Stimulated activated CD4-positive, alpha-beta T cell treated with anti-CD3 and anti-CD28 coated beads, Interleukin-15, amount 100 ng/mL, for 48 hours (primary cell): ENCODE measurements around the gene SELENOK.
"Not testable (repeated sequence)": the region's sequence is repeated elsewhere in the genome, so short reads cannot be mapped to it uniquely, and the experiment has no call there.

Experiments
- DNase-seq, 2 donors: peaks; one replicate each; pipeline ENCODE4 v3.0.0-alpha.2; 2020; ENCODE audit warnings: low read depth in 2 of 2

SELENOK gene

DNA sequence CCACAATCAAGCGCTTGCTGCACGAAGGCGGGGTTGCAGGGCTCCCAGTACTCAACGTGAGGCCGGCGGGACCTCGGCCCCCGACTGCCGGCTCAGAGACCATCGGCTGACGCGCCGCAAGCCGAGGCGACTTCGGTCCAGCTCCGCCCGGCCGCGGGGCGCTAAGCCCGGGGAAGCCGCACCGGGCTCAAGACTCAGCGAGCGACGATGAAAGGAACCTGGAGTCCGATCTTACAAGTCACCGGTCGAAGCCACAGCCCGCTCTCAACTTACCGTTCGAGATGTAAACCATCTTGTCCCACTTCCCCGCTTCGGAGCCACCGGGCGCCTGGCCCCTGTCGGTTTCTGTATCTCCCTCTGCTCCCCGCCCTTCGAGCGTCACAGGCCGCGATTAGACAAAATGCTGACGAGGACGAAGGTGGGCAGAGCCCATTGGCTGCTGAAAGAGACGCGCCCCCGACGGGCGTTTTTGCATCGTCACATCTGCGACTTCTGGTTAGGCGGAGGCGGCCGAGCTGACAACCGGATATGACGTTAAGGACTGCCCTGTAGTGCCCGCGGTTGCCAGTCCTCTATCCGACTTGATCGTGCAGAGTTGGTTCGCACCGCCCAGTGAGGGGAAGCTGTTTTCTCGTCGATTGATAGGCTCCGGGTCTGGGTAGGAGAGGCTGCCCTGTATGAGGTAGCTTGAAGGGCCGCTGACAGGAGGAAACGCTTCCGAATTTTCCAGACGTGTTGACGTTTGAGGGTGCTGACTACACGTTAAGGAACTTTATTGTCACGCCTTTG is at the start of gene SELENOK:
SELENOK (minus strand) TSS at position 363 of the 789 bp plus-strand sequence.
- DNase-seq, result peak; percentile 95

DNA sequence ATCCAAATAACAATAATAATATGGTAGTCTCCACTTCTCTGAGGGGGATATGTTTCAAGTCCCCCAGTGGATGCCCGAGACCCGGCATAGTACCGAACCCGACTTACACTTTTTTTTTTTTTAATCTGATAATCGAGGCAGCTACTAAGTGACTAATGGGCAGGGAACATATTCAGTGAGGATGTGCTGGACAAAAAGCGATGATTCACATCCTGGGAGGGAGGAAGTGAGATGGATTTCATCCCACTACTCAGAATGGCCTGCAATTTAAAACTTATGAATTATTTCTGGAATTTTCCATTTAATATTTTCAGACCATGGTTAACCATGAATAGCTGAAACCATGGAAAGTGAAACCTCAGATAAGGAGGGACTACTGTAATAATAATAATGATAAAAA is 49.5 kb upstream of the SELENOK start:
- DNase-seq, result no peak

- no peak for DNase-seq
These were observed 49.0 kb upstream of the SELENOK start for GRCh38 chr3:53940623-53941022.

GRCh38 chr3:53939813-53940212 is 48.2 kb upstream of the SELENOK start:
- no peak for DNase-seq

- no peak for DNase-seq
These were observed 47.5 kb upstream of the SELENOK start for GRCh38 chr3:53939086-53939582.

DNA sequence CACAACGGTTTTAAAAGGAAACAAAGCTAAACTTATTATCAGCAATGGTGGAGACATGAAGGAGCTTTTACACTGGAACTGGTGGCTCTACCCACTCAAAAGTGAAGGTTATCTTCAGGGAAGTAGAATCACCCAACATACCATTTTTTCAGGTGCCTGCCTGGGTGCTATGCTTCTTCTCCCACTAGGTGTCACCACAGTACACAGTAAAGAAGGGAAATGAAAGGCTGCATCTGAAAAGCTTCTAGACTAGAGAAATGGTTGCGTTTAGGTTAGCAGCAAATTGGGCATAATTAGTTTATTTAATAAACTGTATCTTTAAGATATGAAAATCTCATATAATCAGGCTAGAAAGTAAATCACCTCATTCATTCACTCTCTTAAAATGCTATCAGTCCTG is 47.0 kb upstream of the SELENOK start:
- DNase-seq, result peak in 1 of 2 donors; percentile 8

DNA sequence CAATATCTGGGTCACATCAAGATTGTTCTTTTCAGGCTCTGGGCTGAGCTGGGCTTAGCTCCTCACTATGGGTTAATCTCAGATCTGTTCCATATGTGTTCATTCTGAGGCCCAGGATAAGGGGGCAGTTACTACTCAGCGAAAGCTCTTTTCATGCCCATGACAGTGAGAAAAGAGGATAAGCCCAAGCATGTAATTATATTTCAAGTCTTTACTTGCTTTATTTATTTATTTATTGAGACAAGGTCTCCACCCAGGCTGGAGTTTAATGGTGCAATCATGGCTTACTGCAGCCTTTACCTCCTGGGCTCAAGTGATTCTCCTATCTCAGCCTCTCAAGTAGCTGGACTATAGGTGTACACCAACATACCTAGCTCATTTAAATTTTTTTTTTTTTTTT is 44.7 kb upstream of the SELENOK start:
- DNase-seq, result no peak

GRCh38 chr3:53935283-53935901 is 43.7 kb upstream of the SELENOK start:
- no peak for DNase-seq

- DNase-seq, result not testable (repeated sequence)
These were observed 35.7 kb upstream of the SELENOK start for GRCh38 chr3:53927208-53927872.

- DNase-seq, result no peak
These were observed 29.6 kb upstream of the SELENOK start for GRCh38 chr3:53921296-53921695.

DNA sequence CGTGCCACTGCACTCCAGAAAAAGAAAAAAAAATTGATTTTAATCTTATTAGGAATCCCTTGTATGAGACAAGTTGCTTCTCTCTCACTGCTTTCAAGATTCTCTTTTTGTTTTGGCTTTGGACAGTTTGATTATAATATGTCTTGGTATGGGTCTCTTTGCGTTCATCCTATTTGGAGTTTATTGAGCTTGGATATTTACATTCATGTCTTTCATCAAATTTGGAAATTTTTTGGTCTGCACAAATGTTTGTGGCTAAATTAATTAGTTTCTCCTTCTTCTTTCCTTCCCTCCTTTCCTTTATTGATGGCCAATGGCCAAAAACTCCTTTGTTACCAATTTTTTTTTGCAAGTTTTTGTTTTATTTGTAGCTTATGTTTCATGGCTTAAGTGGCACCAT is 28.1 kb upstream of the SELENOK start:
- no peak for DNase-seq

DNA sequence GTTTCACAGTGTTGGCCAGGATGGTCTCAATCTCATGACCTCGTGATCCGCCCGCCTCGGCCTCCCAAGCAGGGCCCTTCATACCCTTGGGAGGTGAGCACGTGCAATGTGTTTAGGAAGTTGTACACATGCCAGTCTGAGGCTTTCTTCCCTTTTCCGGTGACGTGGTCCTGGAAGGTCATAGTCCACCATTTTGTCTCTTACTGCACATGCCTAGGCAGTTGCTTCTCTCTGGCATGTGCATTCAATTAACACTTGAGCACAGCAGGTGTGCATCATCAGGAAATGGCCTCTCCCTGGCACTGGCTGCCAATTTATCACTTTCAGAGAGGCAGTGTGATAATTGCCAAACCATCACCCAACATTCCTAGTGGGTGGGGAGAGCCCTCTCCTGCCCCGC is 21.7 kb upstream of the SELENOK start:
- no peak for DNase-seq

DNA sequence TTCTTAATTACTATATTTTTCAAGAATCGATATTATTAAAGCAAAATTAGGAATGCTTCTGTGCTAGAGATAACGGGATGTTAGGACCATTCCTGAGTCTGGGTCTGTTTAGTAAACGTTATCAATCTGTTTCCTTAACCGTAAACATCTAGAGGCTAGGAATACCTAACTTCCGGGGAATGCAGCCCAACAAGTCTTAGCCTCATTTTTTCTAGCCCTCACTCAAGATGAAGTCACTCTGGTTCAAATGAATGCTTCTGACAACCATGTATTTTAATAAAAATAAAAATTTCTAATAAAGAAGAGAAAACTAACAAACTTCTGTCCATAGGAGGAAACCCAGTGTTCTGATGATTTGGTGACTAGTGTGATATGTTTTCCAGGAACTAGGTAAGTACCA is 11.1 kb upstream of the SELENOK start:
- DNase-seq, result no peak

GRCh38 chr3:53902067-53902466 is 10.4 kb upstream of the SELENOK start:
- DNase-seq, result no peak

DNA sequence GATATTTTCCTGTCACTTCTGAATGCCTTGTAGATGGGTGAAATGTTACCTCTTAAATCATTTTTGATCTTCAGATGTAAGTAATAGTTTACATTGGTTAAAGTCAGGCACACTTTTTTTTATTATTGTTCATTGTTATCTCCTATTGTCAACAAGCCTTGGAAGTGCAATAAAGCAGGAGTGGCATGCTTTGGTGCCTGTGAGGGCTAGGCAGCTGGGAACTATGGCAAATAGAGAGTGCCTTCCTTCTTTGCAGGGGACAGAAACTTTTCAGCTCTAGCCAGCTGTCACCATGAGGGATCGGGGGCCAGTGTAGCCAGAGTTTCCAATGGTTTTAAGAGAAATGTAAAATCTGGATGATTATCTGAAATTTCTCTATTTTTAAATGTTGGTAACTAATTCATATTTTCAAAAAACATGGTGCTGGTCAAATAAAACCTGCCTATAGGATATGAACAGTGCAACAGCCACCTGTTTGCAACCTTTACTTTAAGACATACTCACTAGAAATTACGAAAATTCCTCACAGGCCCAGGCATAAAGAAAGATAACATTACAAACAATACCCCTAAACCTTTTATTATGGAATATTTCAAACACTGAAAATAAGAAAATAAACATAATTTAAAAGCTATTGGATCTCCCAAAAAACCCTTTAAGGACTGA is 9.1 kb upstream of the SELENOK start:
- no peak for DNase-seq

GRCh38 chr3:53899750-53900149 is 8.1 kb upstream of the SELENOK start:
- no peak for DNase-seq

DNA sequence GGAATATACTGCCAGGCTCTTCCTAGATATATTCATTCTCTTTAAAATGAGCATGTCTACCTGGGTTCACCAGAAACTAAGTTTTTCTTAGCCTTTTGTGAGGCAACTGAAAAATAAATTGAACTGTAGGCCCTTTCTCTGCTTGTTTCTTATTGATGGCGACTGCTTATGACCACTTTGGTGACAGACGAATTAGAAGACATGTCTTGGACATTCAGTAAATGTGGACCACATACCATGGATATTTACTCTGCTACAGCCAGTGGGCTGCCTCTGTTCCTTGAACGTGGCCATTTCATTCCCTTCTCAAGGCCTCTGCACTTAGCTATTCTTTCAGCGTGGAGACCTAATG is 603 bp upstream of the SELENOK start:
- no peak for DNase-seq

DNA sequence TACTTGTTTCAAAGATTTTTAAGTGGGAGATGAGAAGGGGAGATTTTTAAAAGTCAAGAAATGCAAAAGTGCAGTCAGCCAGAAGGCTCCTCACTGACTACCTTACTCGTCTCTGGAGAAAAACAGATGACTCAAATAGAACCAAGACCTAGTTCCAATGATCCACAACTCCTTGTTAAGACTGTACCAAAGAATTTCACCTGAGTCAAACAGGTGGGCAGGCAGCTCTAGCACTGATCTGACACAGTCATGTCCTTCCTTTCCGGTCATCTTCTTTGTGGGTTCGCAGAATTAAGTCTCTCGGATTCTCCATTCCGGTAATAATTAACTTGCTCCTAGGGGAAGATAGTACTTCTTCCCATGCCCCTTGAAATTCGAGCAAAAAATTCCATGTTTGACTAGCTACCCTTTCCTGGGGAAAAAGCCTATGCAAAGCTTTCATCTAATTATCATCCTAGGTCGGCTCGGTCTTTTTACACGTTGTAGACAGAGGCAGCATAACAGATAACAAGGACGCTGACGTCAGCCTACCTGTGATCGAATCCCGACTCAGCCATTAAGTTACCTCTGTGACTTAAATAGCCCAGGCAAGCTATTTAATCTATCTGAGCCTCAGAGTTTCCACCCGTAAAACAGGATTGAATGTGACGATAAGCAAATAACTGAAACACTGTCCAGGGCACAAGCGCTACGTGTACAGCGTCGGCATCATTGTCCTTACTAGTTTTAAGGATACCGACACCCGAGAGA is 758 bp downstream of the SELENOK start:
- DNase-seq, result peak in 1 of 2 donors; percentile 19

DNA sequence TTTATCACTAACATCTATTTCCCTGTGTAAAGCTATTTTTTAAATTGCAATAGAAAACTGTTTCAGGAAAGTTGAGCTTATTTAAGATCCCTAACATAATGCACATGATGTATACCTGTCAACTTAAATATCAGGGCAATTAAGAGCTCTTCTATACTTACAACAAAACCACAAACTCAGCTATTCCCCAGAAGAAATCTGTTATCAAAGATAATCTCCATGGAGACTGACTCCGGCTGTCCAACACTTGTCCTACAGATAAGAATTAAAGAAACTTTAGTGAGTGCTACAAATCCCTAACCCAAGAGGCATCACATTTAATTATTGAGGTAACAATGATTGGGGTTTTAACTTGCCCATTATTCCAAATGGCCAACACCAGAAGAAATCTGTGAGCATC is 3.4 kb downstream of the SELENOK start:
- DNase-seq, result no peak

DNA sequence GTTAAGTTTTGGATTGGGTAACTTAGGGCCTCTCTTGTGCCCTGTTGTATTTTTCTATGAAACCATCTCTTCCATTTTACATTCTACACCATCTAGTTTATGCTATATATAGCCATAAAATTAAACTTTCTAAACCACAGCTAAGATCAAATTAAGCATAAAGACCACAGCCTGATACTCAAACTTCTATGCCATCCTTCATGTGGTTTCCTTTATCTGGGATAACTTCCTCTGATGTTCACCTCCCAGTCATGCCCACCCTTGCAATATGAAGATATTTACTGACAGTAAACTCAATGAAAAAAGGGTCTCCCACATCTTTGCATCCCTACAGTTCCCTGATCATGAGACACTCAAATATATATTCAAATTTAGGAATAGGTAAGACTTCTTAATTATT is 4.2 kb downstream of the SELENOK start:
- DNase-seq, result no peak

DNA sequence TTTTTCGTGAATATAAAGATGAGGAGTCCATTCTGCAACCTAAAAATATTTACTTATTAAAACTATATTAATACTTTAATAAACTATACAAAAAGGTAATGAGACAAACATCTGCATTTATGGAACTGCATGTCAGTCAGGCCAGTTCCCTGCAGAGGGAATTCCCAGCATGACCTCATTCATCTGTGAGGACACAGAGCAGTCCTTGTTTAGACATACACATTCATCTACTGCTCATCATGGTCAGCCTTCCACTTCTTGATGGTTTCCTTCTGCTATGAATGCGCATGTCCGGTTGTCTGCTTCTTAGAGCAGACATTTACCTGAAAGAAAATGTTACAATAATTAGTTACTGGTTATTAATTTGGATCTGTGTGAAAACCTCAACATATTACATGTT is 6.4 kb downstream of the SELENOK start:
- no peak for DNase-seq

DNA sequence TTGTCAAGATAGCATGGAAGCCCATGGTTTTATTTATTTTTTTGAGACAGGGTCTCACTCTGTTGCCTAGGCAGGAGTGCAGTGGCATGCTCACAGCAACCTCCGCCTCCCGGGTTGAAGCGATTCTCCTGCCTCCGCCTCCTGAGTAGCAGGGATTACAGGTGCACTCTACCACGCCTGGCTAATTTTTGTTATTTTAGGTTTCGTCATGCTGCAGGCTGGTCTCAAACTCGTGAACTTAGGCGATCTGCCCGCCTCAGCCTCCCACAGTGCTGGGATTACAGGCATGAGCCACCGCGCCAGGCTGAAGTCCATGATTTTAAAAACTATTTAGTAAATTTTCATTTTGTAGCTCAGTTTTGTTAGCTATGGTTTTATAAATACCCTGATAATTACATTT is 7.0 kb downstream of the SELENOK start:
- DNase-seq, result no peak
